Epithelial cell of prostate (primary cell): ENCODE results near the gene ARL9.

Experiments used
- DNase-seq: peaks from one replicate; pipeline ENCODE4 v3.0.0-alpha.2; 2011; ENCODE audit warnings: low read depth, low spot score
- H3K27ac ChIP-seq: fragments of 450-650 bp; 2 replicates; pipeline ENCODE4 v1.5.1; 2017; ENCODE audit warnings: mild to moderate bottlenecking

The ARL9 gene

GRCh38 chr4:56505269-56506130 lies at the start of gene ARL9:
Gene ARL9 (plus strand): TSS chr4:56505791. CDS start chr4:56505863, 72 bp downstream.
- DNase-seq = no peak
- H3K27ac ChIP-seq = no peak within 1 kb of the TSS

GRCh38 chr4:56460085-56460484 lies 45.5 kb upstream of the ARL9 start:
- no peak for DNase-seq
- H3K27ac ChIP-seq = peak overlapping the region; percentile 92

GRCh38 chr4:56462157-56462556 lies 43.4 kb upstream of the ARL9 start:
- peak overlapping the region; percentile 92 for H3K27ac ChIP-seq
- no peak for DNase-seq

GRCh38 chr4:56463711-56464110 lies 41.9 kb upstream of the ARL9 start:
- no peak for DNase-seq
- H3K27ac ChIP-seq = peak overlapping the region; percentile 99

GRCh38 chr4:56464581-56464980 lies 41.0 kb upstream of the ARL9 start:
- DNase-seq = no peak

GRCh38 chr4:56465599-56466295 lies 39.8 kb upstream of the ARL9 start:
- DNase-seq = no peak
- H3K27ac ChIP-seq = peak overlapping the region; percentile 99

More at GRCh38 chr4:56464581-56464980, 41.0 kb upstream of the ARL9 start:
- peak overlapping the region; percentile 99 for H3K27ac ChIP-seq

GRCh38 chr4:56466296-56466761 lies 39.3 kb upstream of the ARL9 start:
- peak; percentile 26 for DNase-seq
- peak overlapping the region; percentile 99 for H3K27ac ChIP-seq

- DNase-seq = no peak
- H3K27ac ChIP-seq = peak overlapping the region; percentile 99
These were observed 38.7 kb upstream of the ARL9 start for GRCh38 chr4:56466910-56467283.

- peak; percentile 66 for DNase-seq
These were observed 38.1 kb upstream of the ARL9 start, which contains the start of gene SRP72 for GRCh38 chr4:56467284-56468096. Gene SRP72 (plus strand): TSS chr4:56467617. CDS start chr4:56467636, 19 bp downstream.

GRCh38 chr4:56468097-56468422 lies 37.5 kb upstream of the ARL9 start:
- H3K27ac ChIP-seq = peak overlapping the region; percentile 99
- DNase-seq = no peak

More at GRCh38 chr4:56467284-56468096, 38.1 kb upstream of the ARL9 start, which contains the start of gene SRP72:
- H3K27ac ChIP-seq = peak within 1 kb of the TSS; percentile 99

GRCh38 chr4:56469489-56470210 lies 35.9 kb upstream of the ARL9 start:
- no peak for DNase-seq
- H3K27ac ChIP-seq = no peak overlapping the region

GRCh38 chr4:56475917-56476316 lies 29.7 kb upstream of the ARL9 start:
- H3K27ac ChIP-seq = no peak overlapping the region
- no peak for DNase-seq

- H3K27ac ChIP-seq = no peak overlapping the region
- no peak for DNase-seq
These were observed 28.3 kb upstream of the ARL9 start for GRCh38 chr4:56477192-56477702.

- DNase-seq = no peak
- no peak overlapping the region for H3K27ac ChIP-seq
These were observed 24.9 kb upstream of the ARL9 start for GRCh38 chr4:56480691-56481090.

GRCh38 chr4:56496241-56496640 lies 9.3 kb upstream of the ARL9 start:
- H3K27ac ChIP-seq = no peak overlapping the region
- DNase-seq = no peak

GRCh38 chr4:56511098-56511497 lies 5.5 kb downstream of the ARL9 start:
- no peak overlapping the region for H3K27ac ChIP-seq
- no peak for DNase-seq

- H3K27ac ChIP-seq = no peak overlapping the region
- DNase-seq = peak; percentile 10
These were observed 6.6 kb downstream of the ARL9 start for GRCh38 chr4:56512166-56512565.

- H3K27ac ChIP-seq = no peak overlapping the region
- DNase-seq = no peak
These were observed 7.9 kb downstream of the ARL9 start for GRCh38 chr4:56513517-56513916.

- no peak for DNase-seq
- no peak overlapping the region for H3K27ac ChIP-seq
These were observed 24.9 kb downstream of the ARL9 start for GRCh38 chr4:56530269-56531148.
